GM21737 (cell line): ENCODE results near the gene BRCA1.
"Not testable (repeated sequence)": the region's sequence is repeated elsewhere in the genome, so short reads cannot be mapped to it uniquely, and the experiment has no call there.

Source experiments
- ATAC-seq: cut with Tn5 transposase; IDR thresholded peaks from one replicate; pipeline ENCODE4 v1.9.1; 2021; ENCODE audit warnings: mild to moderate bottlenecking, moderate library complexity; ENCODE audit not compliant: unreplicated experiment

The BRCA1 gene

DNA sequence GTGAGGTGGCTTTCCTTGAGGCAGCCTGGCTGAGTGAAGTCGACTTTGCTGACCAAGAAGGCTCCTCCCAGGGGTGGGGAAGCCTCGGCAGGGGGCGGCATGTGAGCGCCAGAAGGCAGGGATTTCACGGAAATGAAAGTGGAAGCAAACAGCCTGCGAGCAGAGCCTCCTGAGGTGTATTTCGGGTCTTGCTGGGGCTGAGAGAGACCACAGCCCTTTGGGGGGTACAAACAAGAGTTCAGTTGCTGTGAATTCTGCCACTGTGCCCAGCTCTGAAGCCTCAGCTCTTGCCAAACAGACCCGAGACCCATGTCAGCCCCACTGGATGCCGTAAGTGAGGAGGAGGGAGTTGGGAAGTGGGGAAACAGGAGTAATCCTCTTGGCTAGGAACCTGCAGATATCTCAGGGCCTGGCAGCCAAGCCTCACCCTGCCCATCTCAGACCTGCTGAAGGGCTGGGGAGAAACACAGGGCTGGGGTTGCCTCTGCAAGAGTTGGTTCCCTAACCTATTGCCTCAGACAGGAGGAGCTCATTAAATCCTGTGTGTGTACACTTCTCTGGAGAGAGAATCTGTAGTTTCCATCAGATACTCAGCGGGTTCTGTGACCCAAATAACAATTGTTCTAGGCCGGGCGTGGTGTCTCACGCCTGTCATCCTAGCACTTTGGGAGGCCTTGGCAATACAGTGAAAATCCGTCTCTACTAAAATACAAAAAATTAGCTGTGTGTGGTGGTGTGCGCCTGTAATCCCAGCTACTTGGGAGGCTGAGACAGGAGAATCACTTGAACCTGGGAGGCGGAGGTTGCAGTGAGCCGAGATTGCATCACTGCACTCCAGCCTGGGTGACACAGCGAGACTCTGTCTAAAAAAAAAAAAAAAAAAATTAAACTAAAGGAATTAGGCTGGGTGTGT lies 118.3 kb downstream of the BRCA1 start, which contains the start of gene IFI35:
IFI35 (plus strand) TSS at position 146 of the 913 bp plus-strand sequence; CDS start at position 310, 164 bp downstream.
- ATAC-seq = peak; percentile 84

DNA sequence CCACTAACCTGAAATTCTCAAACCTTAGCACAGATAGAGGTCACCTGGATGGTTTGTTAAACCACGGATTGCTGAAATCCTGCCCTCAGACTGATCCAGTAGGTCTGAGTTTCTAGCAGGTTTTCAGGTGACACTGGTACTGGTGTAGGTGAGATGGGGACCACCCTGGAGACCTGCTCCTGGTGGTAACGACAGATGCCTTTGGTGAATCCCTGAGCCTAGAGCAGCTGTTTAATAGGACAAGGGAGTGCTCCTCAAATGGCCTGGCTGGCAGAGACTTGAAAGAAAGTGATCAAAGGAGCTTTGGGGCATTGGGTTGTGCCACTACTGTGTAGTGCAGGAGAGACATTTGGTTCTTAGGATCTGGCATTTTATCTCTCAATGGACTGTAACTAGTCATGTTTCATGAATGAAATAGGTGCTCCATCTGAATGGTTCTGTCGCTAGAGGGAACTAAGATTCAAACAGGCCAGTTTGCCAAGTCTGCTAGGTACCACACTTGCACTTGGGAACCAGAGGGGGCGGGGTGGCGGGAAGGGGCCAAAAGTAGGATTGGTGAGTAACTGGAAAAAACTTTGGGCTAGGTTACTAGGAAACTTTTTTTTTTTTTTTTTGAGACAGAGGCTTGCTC lies 121.5 kb downstream of the BRCA1 start:
- no peak for ATAC-seq

DNA sequence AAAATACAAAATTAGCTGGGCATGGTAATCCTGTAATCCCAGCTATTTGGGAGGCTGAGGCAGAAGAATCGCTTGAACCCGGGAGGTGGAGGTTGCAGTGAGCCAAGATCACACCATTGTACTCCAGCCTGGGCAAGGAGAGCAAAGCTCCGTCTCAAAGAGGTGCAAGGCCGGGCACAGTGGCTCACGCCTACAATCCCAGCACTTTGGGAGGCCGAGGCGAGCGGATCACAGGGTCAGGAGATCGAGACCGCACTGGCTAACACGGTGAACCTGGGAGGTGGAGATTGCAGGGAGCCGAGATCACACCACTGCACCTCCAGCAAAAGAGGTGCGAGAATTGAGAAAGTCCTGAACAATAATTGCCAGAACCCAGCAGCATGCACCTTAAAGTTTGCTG lies 124.3 kb downstream of the BRCA1 start:
- not testable (repeated sequence) for ATAC-seq

DNA sequence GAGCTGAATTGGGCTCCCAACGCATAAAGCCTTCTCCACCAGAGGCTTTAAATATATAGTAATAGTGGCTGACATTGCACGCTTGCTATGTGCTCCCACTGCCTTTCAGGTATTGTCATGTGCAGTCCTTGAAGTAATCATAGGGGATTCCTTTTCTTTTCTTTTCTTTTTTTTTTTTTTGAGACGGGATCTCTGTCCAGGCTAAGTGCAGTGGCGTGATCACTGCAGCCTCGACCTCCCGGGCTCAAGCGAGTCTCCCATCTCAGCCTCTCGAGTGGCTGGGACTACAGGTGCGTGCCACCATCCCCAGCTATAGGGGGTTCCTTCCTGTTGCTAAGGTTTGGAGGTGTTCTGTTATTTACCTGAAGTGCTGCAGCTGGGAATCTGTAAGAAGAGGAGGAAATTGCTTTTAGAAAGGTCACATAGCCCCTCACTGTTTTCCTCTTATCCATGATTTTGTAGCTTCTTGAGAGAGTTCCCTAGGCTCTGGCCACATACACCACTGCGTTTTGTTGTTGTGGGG lies 126.1 kb downstream of the BRCA1 start:
- ATAC-seq = no peak

DNA sequence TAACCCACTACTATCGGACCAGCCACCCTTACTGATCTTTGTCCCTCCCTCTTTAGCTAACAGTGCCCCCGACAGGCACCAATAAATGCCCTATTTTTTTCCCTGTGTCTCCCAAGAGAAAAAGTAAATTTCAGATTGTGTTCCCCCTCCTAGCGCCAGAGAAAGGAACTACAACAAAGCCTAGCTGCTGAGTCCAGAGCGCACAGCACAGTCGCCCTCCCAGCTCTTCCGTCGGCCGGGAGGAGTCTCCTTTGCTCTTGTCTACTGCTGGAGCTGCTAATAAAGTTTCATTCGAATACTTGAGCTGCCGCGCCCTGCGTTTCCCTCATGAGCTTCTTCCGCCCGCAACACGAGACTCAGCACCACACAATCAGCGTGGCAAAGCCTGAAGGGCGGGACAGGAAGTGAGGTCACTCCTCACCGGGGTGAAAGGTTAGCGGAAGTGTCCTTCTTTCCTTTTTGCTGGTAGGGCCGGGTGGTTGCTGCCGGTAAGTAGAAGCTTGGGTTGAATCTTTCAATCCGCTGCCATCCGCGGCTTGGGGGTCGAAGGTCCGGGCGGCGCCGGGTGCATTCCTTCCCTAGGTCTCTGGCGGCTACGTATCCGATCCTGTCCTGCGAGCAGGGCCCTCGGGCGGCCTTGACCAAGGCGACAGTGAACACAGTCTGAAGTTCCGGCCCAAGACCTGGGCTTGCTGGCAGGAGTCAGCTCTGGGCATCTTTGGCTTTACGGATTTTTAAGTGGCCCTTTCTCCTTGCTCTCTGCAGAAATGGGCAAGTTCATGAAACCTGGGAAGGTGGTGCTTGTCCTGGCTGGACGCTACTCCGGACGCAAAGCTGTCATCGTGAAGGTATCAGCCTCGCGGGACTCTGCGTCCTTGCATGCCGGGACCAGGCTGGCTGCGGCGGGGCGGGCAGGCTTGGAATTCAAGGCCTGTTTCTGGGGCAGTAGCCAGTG lies 126.9 kb downstream of the BRCA1 start, which contains the start of gene RPL27:
RPL27 (plus strand) TSS at position 436 of the 955 bp plus-strand sequence; CDS start at position 768, 332 bp downstream.
- ATAC-seq = peak; percentile 90

DNA sequence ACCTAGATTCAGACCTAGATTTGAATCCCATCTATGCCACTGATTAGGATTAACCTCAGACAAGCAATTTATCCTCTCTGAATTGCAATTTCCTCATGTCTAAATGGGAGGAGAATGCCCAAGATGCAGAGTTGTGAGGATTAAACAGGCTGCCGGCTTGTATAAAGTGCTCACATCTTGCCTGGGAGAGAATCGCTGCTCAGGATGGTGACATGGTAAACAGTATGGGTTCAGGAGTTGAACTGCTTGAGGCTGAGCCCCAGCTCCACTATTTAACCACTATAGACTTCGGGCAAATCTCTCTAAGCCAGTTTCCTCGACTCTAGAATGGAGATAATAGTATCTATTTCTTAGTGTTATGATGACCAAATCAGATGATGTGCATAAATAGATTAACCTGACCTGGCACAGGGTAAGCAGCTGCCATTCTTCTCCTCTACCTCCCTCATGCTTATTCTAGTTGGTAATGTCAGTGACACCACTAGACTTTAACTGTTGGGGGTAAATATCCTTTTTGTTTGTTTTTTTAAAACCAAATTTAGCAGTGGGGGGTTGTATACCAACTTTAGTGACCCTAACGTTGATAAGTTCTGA lies 127.7 kb downstream of the BRCA1 start:
- ATAC-seq = no peak
